Neural cell (in vitro differentiated cells): ENCODE data around the gene TRPM3.

Experiments used
- EP300 ChIP-seq: fragments of 450-650 bp; conservative IDR thresholded peaks from 2 replicates; pipeline ENCODE4 v1.6.1; 2014; ENCODE audit warnings: antibody characterized with exemption, mild to moderate bottlenecking, moderate library complexity; ENCODE audit not compliant: poor library complexity, severe bottlenecking
- EZH2 ChIP-seq: fragments of 200-600, 300-800 bp; shearing (Covaris generic), sonication (generic); IDR thresholded peaks from 2 replicates; pipeline ENCODE4 v1.6.1; 2014; ENCODE audit warnings: antibody characterized with exemption, low read length, borderline replicate concordance, mild to moderate bottlenecking; ENCODE audit not compliant: insufficient read depth, poor library complexity, severe bottlenecking
- POLR2AphosphoS5 ChIP-seq: IDR thresholded peaks from 2 replicates; pipeline ENCODE4 v1.6.1; 2012
- TF ChIP-seq, protein P1 (sequence below): fragments of 450-650 bp; IDR thresholded peaks from 2 replicates; pipeline ENCODE4 v1.5.1; 2014; ENCODE audit warnings: antibody characterized with exemption, mild to moderate bottlenecking, moderate library complexity; ENCODE audit not compliant: poor library complexity, severe bottlenecking

DNA sequence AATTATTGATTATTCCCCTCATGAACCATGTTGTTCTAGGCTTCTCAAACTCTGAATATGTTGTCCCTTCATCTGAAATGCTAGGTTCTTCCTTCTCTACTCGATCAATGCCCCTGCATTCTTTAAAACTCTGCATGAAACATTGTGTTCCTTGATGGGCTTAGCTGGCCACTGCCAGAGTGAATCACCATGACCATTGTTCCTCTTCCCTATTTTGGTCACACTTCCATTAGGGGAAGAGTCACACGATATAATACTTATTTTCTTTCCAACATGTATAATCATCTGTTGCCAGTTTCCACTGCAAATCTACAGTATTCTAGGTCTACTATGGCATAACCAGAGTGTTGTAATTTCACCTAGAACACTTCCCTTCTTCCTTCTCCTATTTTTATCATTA lies 247.9 kb downstream of the TRPM3 start:
- TF ChIP-seq, protein P1, sequence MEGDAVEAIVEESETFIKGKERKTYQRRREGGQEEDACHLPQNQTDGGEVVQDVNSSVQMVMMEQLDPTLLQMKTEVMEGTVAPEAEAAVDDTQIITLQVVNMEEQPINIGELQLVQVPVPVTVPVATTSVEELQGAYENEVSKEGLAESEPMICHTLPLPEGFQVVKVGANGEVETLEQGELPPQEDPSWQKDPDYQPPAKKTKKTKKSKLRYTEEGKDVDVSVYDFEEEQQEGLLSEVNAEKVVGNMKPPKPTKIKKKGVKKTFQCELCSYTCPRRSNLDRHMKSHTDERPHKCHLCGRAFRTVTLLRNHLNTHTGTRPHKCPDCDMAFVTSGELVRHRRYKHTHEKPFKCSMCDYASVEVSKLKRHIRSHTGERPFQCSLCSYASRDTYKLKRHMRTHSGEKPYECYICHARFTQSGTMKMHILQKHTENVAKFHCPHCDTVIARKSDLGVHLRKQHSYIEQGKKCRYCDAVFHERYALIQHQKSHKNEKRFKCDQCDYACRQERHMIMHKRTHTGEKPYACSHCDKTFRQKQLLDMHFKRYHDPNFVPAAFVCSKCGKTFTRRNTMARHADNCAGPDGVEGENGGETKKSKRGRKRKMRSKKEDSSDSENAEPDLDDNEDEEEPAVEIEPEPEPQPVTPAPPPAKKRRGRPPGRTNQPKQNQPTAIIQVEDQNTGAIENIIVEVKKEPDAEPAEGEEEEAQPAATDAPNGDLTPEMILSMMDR = no peak
- TF ChIP-seq EP300 = no peak
- no peak for TF ChIP-seq EZH2
- no peak for TF ChIP-seq POLR2AphosphoS5
